ENCODE measurements around the gene MAPK7. TPM values are rescaled to one million over a fixed set of nuclear protein-coding genes. Genes with fewer than 3 reads are reported as not detected.

Gene MAPK7
- total and polyA plus RNA-seq, 2 donors (not counting 1 experiment from before 2014, with no cell fraction given), result 12.8 to 18.8 TPM

DNA sequence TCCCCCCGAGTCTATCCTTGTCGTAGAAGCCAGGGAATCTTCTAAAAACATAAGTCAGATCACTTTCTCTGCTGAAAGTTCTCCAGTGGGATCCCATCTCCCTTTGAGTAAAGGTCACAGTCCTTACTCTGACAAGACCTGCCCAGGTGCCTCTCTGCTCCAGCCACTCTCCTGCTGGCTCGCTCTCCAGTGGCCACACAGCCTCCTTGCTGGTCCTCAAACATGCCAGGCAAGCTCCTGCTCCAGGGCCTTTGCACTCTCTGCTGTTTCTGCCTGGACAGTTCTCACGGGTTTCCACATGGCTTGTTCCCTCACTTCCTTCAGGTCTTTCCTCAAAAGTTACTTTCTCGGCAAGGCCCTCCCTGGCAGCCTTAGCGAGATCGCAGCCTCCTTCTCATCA is 19.1 kb upstream of the MAPK7 start:
- H3K4me2 ChIP-seq (ENCODE audit: extremely low read depth, insufficient read depth, low read length), result no peak overlapping the region
- H3K9ac ChIP-seq (ENCODE audit: insufficient read depth, low read length), result no peak overlapping the region
- H3K36me3 ChIP-seq (ENCODE audit: control insufficient read depth, insufficient read depth, low read length), result peaks cover 5% of the 10 kb centered on the region
- H3K79me2 ChIP-seq (ENCODE audit: control insufficient read depth, insufficient read depth, low read length), result no peaks in the 10 kb centered on the region
- no peak overlapping the region for H3K4me3 ChIP-seq (replicated peaks in 1 of 4; ENCODE audit: control extremely low read depth in 1 of 4, insufficient read depth in 1 of 4, low read depth in 3 of 4, low read length in 4 of 4)
- no peaks in the 10 kb centered on the region for H3K27me3 ChIP-seq (ENCODE audit: control insufficient read depth, insufficient read depth, low read length)
- no peak overlapping the region for H2AFZ ChIP-seq (ENCODE audit: low read length)
- TF ChIP-seq, protein P1, sequence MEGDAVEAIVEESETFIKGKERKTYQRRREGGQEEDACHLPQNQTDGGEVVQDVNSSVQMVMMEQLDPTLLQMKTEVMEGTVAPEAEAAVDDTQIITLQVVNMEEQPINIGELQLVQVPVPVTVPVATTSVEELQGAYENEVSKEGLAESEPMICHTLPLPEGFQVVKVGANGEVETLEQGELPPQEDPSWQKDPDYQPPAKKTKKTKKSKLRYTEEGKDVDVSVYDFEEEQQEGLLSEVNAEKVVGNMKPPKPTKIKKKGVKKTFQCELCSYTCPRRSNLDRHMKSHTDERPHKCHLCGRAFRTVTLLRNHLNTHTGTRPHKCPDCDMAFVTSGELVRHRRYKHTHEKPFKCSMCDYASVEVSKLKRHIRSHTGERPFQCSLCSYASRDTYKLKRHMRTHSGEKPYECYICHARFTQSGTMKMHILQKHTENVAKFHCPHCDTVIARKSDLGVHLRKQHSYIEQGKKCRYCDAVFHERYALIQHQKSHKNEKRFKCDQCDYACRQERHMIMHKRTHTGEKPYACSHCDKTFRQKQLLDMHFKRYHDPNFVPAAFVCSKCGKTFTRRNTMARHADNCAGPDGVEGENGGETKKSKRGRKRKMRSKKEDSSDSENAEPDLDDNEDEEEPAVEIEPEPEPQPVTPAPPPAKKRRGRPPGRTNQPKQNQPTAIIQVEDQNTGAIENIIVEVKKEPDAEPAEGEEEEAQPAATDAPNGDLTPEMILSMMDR (conservative IDR thresholded peaks at IDR 0.05 in 1 of 2, IDR thresholded peaks at IDR 0.05 in 1 of 2; ENCODE audit: low read depth in 1 of 2, low read length in 2 of 2), result no peak
- no peaks in the 10 kb centered on the region for H3K9me3 ChIP-seq (ENCODE audit: control insufficient read depth, insufficient read depth, low read depth, low read length)
- H4K20me1 ChIP-seq (ENCODE audit: control insufficient read depth, extremely low read depth, insufficient read depth, low read length), result no peaks in the 10 kb centered on the region
- no peak overlapping the region for H3K27ac ChIP-seq (ENCODE audit: insufficient read depth, low read length)
- H3K4me1 ChIP-seq (ENCODE audit: control insufficient read depth, extremely low read depth, insufficient read depth, low read length), result peaks cover 14% of the 10 kb centered on the region
- no peak for DNase-seq (ENCODE audit: low read depth in 2 of 2)

DNA sequence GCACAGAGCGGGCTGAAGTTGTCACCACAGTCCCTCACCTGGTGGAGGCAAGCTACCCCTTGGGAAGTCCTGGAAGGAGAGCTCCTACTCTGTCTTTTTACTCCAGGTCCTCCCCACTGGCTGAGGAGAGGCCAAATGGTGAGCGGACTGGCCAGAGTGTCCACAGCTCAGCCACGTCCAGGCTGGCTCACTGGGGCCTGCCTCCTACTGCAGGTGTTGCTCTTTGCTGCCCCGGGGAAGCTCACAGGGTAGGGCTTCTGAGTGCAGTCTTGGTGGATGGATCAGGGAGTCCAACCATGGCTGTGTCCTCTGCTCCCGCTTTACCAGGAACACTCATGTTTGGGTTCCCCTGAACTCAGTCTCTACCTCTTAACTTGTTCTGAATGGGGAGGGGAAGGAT is 18.4 kb upstream of the MAPK7 start:
- no peak overlapping the region for H3K4me3 ChIP-seq (replicated peaks in 1 of 4; ENCODE audit: control extremely low read depth in 1 of 4, insufficient read depth in 1 of 4, low read depth in 3 of 4, low read length in 4 of 4)
- DNase-seq (ENCODE audit: low read depth in 2 of 2), result no peak
- H3K9me3 ChIP-seq (ENCODE audit: control insufficient read depth, insufficient read depth, low read depth, low read length), result no peaks in the 10 kb centered on the region
- H3K36me3 ChIP-seq (ENCODE audit: control insufficient read depth, insufficient read depth, low read length), result peaks cover 5% of the 10 kb centered on the region
- no peaks in the 10 kb centered on the region for H4K20me1 ChIP-seq (ENCODE audit: control insufficient read depth, extremely low read depth, insufficient read depth, low read length)
- no peaks in the 10 kb centered on the region for H3K27me3 ChIP-seq (ENCODE audit: control insufficient read depth, insufficient read depth, low read length)
- no peak for TF ChIP-seq EZH2 (IDR thresholded peaks at IDR 0.05; ENCODE audit: low read length, missing control alignments)
- TF ChIP-seq, protein P1 (conservative IDR thresholded peaks at IDR 0.05 in 1 of 2, IDR thresholded peaks at IDR 0.05 in 1 of 2; ENCODE audit: low read depth in 1 of 2, low read length in 2 of 2), result no peak
- no peak overlapping the region for H3K27ac ChIP-seq (ENCODE audit: insufficient read depth, low read length)
- no peak overlapping the region for H3K9ac ChIP-seq (ENCODE audit: insufficient read depth, low read length)
- H3K79me2 ChIP-seq (ENCODE audit: control insufficient read depth, insufficient read depth, low read length), result no peaks in the 10 kb centered on the region
- H3K4me1 ChIP-seq (ENCODE audit: control insufficient read depth, extremely low read depth, insufficient read depth, low read length), result peaks cover 12% of the 10 kb centered on the region
- H3K4me2 ChIP-seq (ENCODE audit: extremely low read depth, insufficient read depth, low read length), result no peak overlapping the region
- H2AFZ ChIP-seq (ENCODE audit: low read length), result no peak overlapping the region

DNA sequence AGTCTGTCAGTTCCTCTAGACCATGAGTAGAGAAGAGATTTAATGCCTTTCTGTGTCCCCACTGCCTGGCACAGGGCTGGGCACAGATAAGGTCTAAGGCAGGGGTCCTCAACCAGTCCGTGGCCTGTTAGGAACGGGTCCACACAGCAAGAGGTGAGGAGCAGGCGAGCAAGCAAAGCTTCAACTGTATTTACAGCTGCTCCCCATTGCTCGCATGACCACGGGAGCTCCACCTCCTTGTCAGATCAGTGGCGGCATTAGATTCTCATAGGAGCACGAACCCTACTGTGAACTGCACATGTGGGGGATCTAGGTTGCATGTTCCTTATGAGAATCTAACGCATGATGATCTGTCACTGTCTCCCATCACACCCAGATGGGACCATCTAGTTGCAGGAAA is 17.5 kb upstream of the MAPK7 start:
- no peak for DNase-seq (ENCODE audit: low read depth in 2 of 2)
- H3K4me2 ChIP-seq (ENCODE audit: extremely low read depth, insufficient read depth, low read length), result no peak overlapping the region
- H3K79me2 ChIP-seq (ENCODE audit: control insufficient read depth, insufficient read depth, low read length), result no peaks in the 10 kb centered on the region
- H4K20me1 ChIP-seq (ENCODE audit: control insufficient read depth, extremely low read depth, insufficient read depth, low read length), result no peaks in the 10 kb centered on the region
- H2AFZ ChIP-seq (ENCODE audit: low read length), result no peak overlapping the region
- no peaks in the 10 kb centered on the region for H3K27me3 ChIP-seq (ENCODE audit: control insufficient read depth, insufficient read depth, low read length)
- no peaks in the 10 kb centered on the region for H3K9me3 ChIP-seq (ENCODE audit: control insufficient read depth, insufficient read depth, low read depth, low read length)
- H3K9ac ChIP-seq (ENCODE audit: insufficient read depth, low read length), result no peak overlapping the region
- peaks cover 12% of the 10 kb centered on the region for H3K4me1 ChIP-seq (ENCODE audit: control insufficient read depth, extremely low read depth, insufficient read depth, low read length)
- no peak overlapping the region for H3K4me3 ChIP-seq (replicated peaks in 1 of 4; ENCODE audit: control extremely low read depth in 1 of 4, insufficient read depth in 1 of 4, low read depth in 3 of 4, low read length in 4 of 4)
- TF ChIP-seq, protein P1 (conservative IDR thresholded peaks at IDR 0.05 in 1 of 2, IDR thresholded peaks at IDR 0.05 in 1 of 2; ENCODE audit: low read depth in 1 of 2, low read length in 2 of 2), result no peak
- no peak for TF ChIP-seq EZH2 (IDR thresholded peaks at IDR 0.05; ENCODE audit: low read length, missing control alignments)
- H3K27ac ChIP-seq (ENCODE audit: insufficient read depth, low read length), result no peak overlapping the region
- peaks cover 5% of the 10 kb centered on the region for H3K36me3 ChIP-seq (ENCODE audit: control insufficient read depth, insufficient read depth, low read length)

Measured in fibroblast of lung (primary cell).